Progenitor cell of endocrine pancreas (in vitro differentiated cells): ENCODE measurements around the gene HIVEP3. TPM values are rescaled to one million over a fixed set of nuclear protein-coding genes. Genes with fewer than 3 reads are reported as not detected.
A peak's percentile ranks its signal among the peaks of the same experiment; 100 is the strongest.

Source experiments
- DNase-seq: peaks from one replicate; pipeline ENCODE4 v3.0.0; 2021; ENCODE audit warnings: low spot score; ENCODE audit not compliant: unreplicated experiment
- H3K27ac Mint-ChIP-seq: 2 replicates; pipeline ENCODE4 v1.8.0; 2021; ENCODE audit warnings: mild to moderate bottlenecking, moderate library complexity, mixed read lengths
- H3K27me3 Mint-ChIP-seq: 2 replicates; pipeline ENCODE4 v1.8.0; 2021; ENCODE audit warnings: mixed read lengths
- H3K36me3 Mint-ChIP-seq: 2 replicates; pipeline ENCODE4 v1.8.0; 2022; ENCODE audit warnings: mixed read lengths; ENCODE audit not compliant: insufficient read depth
- H3K4me1 Mint-ChIP-seq: 2 replicates; pipeline ENCODE4 v1.8.0; 2021; ENCODE audit warnings: low read depth, mixed read lengths
- H3K4me3 Mint-ChIP-seq: 2 replicates; pipeline ENCODE4 v1.8.0; 2021; ENCODE audit warnings: low read depth, mild to moderate bottlenecking, moderate library complexity, mixed read lengths
- H3K9me3 Mint-ChIP-seq: 2 replicates; pipeline ENCODE4 v1.8.0; 2021; ENCODE audit warnings: low read depth, mixed read lengths
- CTCF ChIP-seq: fragments of 200-600 bp; sonication (generic); IDR thresholded peaks from one replicate; pipeline ENCODE4 v1.5.0; 2021; ENCODE audit warnings: antibody characterized with exemption, mild to moderate bottlenecking; ENCODE audit not compliant: unreplicated experiment
- total RNA-seq: library from RNA; stranded (reverse); gene quantifications from 2 replicates; pipeline ENCODE4 v1.2.1, GENCODE V29; 2021

The HIVEP3 gene
- total RNA-seq, 1 donor from 2014 or later = 1.1 TPM

GRCh38 chr1:41917076-41917475 lies 1.6 kb downstream of the HIVEP3 start:
- Mint-ChIP-seq H3K27ac (no peak overlapping the region), H3K4me3 (peak overlapping the region; percentile 74), H3K36me3 (no peaks in the 10 kb centered on the region), H3K27me3 (peaks cover 71% of the 10 kb centered on the region), H3K4me1 (peaks cover 22% of the 10 kb centered on the region), H3K9me3 (no peaks in the 10 kb centered on the region)
- TF ChIP-seq CTCF = no peak
- no peak for DNase-seq

- Mint-ChIP-seq H3K36me3 (no peaks in the 10 kb centered on the region), H3K27ac (no peak overlapping the region), H3K27me3 (peaks cover 70% of the 10 kb centered on the region), H3K4me1 (peaks cover 22% of the 10 kb centered on the region), H3K9me3 (peaks cover 1% of the 10 kb centered on the region), H3K4me3 (no peak overlapping the region)
- DNase-seq = no peak
- TF ChIP-seq CTCF = no peak
Measured at GRCh38 chr1:41915786-41916571, 2.7 kb downstream of the HIVEP3 start.

- peaks cover 58% of the 10 kb centered on the region for H3K27me3 Mint-ChIP-seq
- peaks cover 4% of the 10 kb centered on the region for H3K9me3 Mint-ChIP-seq
- H3K27ac Mint-ChIP-seq = no peak overlapping the region
- no peak for TF ChIP-seq CTCF
- DNase-seq = no peak
- peaks cover 17% of the 10 kb centered on the region for H3K4me1 Mint-ChIP-seq
- no peak overlapping the region for H3K4me3 Mint-ChIP-seq
- no peaks in the 10 kb centered on the region for H3K36me3 Mint-ChIP-seq
Measured at GRCh38 chr1:41914516-41914915, 4.2 kb downstream of the HIVEP3 start.

GRCh38 chr1:41913014-41913413 lies 5.7 kb downstream of the HIVEP3 start:
- Mint-ChIP-seq H3K36me3 (no peaks in the 10 kb centered on the region), H3K27me3 (peaks cover 44% of the 10 kb centered on the region), H3K27ac (no peak overlapping the region), H3K4me1 (peaks cover 10% of the 10 kb centered on the region), H3K9me3 (peaks cover 4% of the 10 kb centered on the region), H3K4me3 (no peak overlapping the region)
- no peak for DNase-seq
- TF ChIP-seq CTCF = no peak

- H3K4me1 Mint-ChIP-seq = no peaks in the 10 kb centered on the region
- H3K27me3 Mint-ChIP-seq = peaks cover 19% of the 10 kb centered on the region
- H3K27ac Mint-ChIP-seq = no peak overlapping the region
- H3K9me3 Mint-ChIP-seq = peaks cover 4% of the 10 kb centered on the region
- no peaks in the 10 kb centered on the region for H3K36me3 Mint-ChIP-seq
- TF ChIP-seq CTCF = no peak
- no peak for DNase-seq
- H3K4me3 Mint-ChIP-seq = no peak overlapping the region
Measured at GRCh38 chr1:41908288-41908895, 10.3 kb downstream of the HIVEP3 start.
